VCaP (cell line): ENCODE measurements around the gene SECISBP2L.
"Not testable (repeated sequence)": the region's sequence is repeated elsewhere in the genome, so short reads cannot be mapped to it uniquely, and the experiment has no call there.

ENCODE experiments used
- H3K27ac ChIP-seq: fragments of 450-650 bp; 2 replicates; pipeline ENCODE4 v1.5.1; 2017
- TF ChIP-seq, protein P1 (sequence below): fragments of 450-650 bp; conservative IDR thresholded peaks from 2 replicates; pipeline ENCODE4 v1.5.1; 2017; ENCODE audit warnings: mild to moderate bottlenecking, moderate library complexity

Gene SECISBP2L

DNA sequence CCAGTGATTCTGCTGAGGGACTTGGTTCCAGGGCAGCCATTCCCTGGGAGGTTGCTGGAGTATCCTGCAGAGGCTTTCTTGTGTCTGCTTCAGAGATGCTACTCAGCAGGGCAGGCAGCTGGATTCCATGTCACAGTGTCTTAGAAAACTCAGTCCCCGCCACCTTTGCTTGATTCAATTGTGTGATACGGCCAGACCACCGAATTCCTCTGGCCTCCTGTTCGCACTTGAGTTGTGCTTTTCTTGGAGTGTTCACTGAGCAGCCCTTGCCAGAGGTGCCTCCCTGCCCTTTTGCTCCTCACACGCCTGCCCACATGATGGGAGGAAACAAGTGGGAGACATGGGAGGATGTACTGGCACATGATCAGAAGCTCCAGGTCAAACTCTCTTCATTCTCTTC is 62.9 kb downstream of the SECISBP2L start:
- H3K27ac ChIP-seq, result no peak overlapping the region
- TF ChIP-seq, protein P1, sequence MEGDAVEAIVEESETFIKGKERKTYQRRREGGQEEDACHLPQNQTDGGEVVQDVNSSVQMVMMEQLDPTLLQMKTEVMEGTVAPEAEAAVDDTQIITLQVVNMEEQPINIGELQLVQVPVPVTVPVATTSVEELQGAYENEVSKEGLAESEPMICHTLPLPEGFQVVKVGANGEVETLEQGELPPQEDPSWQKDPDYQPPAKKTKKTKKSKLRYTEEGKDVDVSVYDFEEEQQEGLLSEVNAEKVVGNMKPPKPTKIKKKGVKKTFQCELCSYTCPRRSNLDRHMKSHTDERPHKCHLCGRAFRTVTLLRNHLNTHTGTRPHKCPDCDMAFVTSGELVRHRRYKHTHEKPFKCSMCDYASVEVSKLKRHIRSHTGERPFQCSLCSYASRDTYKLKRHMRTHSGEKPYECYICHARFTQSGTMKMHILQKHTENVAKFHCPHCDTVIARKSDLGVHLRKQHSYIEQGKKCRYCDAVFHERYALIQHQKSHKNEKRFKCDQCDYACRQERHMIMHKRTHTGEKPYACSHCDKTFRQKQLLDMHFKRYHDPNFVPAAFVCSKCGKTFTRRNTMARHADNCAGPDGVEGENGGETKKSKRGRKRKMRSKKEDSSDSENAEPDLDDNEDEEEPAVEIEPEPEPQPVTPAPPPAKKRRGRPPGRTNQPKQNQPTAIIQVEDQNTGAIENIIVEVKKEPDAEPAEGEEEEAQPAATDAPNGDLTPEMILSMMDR, result no peak

- TF ChIP-seq, protein P1, result no peak
Observed at GRCh38 chr15:48981941-48982340, 64.3 kb downstream of the SECISBP2L start.

GRCh38 chr15:48978638-48979037 is 67.6 kb downstream of the SECISBP2L start:
- TF ChIP-seq, protein P1, result no peak
- peak overlapping the region; percentile 22 for H3K27ac ChIP-seq

More at GRCh38 chr15:48981941-48982340, 64.3 kb downstream of the SECISBP2L start:
- H3K27ac ChIP-seq, result no peak overlapping the region

GRCh38 chr15:48976444-48977088 is 69.7 kb downstream of the SECISBP2L start:
- H3K27ac ChIP-seq, result peak overlapping the region; percentile 70; the same call in 1 of the 2 replicates
- TF ChIP-seq, protein P1, result no peak

- TF ChIP-seq, protein P1, result peak; percentile 98
- H3K27ac ChIP-seq, result peak overlapping the region; percentile 70
Observed at GRCh38 chr15:48975472-48976419, 70.5 kb downstream of the SECISBP2L start.

GRCh38 chr15:48974882-48975281 is 71.4 kb downstream of the SECISBP2L start:
- TF ChIP-seq, protein P1, result no peak

GRCh38 chr15:48972750-48973503 is 73.3 kb downstream of the SECISBP2L start:
- H3K27ac ChIP-seq, result no peak overlapping the region
- TF ChIP-seq, protein P1, result no peak

More at GRCh38 chr15:48974882-48975281, 71.4 kb downstream of the SECISBP2L start:
- peak overlapping the region; percentile 70 for H3K27ac ChIP-seq

- H3K27ac ChIP-seq, result not testable (repeated sequence)
Observed at GRCh38 chr15:48970926-48971325, 75.3 kb downstream of the SECISBP2L start.
